Breast epithelium (tissue), 3 donors: Measurements from ENCODE around the gene SCGN.

Experiments
- POLR2AphosphoS5 ChIP-seq, 3 donors: sonication (generic); formaldehyde crosslinking; IDR thresholded peaks; one replicate each; pipeline ENCODE4 v1.6.1; 2017; ENCODE audit warnings: antibody characterized with exemption in 3 of 3
- TF ChIP-seq, protein P1 (sequence below), 3 donors: fragments of 450-650 bp; IDR thresholded peaks; one replicate each; pipeline ENCODE4 v1.5.1; 2016 to 2017; ENCODE audit warnings: antibody characterized with exemption in 3 of 3, mild to moderate bottlenecking in 3 of 3, moderate library complexity in 3 of 3

DNA sequence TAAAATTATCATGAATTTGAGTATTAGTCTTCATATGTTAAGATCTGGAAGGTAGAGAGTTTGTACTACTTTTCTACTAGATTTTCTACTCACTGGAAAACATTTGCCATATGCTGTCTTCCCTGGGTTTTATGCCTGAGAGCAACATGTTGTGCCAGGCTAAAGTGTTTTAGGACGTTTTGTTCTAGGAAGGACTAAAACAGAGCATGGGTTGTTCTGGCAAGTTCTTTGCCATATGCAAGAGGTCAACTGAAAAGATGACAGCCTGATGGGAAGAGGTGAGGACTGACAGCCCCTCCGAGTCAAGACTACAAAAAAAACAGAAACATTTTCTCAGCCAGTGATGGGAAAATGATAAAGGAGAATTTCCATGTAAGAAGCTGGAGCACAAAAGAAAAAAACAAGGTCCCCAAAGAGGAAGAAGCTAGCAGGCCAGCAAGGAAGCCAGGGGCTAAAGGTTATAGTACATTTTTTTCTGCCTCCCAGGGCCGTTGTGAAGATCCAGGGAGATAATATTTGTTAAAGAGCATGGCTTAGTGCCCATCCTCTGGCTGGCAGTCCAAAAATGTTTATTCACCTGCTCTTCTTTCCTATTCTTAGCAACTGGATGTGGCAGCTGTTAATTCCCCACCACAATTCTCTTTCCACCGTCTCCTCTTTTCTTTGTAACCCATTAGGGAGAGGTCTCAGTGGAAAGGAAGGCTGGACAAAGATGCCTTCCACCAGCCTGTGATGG lies 7.8 kb downstream of the SCGN start:
- TF ChIP-seq, protein P1, sequence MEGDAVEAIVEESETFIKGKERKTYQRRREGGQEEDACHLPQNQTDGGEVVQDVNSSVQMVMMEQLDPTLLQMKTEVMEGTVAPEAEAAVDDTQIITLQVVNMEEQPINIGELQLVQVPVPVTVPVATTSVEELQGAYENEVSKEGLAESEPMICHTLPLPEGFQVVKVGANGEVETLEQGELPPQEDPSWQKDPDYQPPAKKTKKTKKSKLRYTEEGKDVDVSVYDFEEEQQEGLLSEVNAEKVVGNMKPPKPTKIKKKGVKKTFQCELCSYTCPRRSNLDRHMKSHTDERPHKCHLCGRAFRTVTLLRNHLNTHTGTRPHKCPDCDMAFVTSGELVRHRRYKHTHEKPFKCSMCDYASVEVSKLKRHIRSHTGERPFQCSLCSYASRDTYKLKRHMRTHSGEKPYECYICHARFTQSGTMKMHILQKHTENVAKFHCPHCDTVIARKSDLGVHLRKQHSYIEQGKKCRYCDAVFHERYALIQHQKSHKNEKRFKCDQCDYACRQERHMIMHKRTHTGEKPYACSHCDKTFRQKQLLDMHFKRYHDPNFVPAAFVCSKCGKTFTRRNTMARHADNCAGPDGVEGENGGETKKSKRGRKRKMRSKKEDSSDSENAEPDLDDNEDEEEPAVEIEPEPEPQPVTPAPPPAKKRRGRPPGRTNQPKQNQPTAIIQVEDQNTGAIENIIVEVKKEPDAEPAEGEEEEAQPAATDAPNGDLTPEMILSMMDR (IDR thresholded peaks at IDR 0.05): no peak
- no peak for TF ChIP-seq POLR2AphosphoS5 (IDR thresholded peaks at IDR 0.05)
